Inferior parietal cortex (tissue), 1 donor: Measurements from ENCODE around the gene DHH.

ENCODE experiments used
- DNase-seq: peaks from one replicate; pipeline ENCODE4 v3.0.0-alpha.2; 2016; ENCODE audit errors: extremely low spot score

The DHH gene

GRCh38 chr12:49050507-49051372 lies 43.9 kb downstream of the DHH start:
- no peak for DNase-seq

DNA sequence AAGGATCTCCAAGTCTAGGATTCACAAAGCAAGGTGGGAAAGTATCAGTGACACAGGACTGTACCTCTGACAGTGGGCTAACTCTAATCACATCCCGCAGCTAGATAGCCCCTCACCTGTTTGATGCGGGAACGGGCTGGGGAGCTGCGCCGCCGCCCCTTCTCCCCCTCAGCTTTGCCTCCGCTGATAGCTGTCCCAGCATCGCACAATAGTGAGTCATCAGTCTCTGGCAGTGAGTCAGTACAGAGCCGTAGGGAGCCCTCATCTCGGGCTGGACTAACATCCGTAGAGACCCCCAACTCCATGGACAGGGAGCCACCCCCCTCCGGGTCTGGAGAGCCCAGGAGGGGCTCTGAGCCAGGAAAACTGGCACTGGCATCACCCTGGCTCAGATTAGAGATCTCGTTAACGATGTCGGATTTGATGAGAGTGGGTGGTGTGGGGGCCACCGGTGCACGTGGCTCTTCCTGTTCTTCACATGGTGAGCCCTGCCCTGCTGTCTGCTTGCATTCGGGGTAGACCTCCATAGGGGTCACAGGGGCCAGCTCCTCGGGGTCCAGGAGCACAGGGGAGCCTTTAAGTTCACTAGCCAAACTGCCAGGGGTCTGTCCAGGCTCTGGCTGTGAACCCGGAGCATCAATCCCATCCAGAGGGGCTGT lies 44.9 kb downstream of the DHH start:
- DNase-seq: no peak

DNA sequence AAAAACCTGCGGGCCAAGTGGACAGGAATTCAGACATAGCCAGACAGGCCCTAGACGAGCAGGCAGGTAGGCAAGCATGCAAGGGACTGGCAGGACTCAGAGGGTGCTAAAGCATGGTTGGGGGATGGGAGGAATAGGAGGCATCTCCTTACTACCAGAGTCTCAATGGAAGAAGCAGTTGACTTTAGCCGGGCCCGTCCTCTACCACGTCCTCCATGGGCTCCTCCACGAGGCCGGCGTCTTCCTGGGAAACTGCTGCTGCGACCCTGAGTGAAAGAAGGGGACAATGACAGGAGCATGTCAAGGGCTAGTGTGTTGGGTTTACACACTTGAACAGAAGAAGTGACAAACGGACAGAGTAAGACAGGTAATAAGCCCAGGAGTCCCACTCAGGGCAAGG lies 45.6 kb downstream of the DHH start:
- DNase-seq: no peak

DNA sequence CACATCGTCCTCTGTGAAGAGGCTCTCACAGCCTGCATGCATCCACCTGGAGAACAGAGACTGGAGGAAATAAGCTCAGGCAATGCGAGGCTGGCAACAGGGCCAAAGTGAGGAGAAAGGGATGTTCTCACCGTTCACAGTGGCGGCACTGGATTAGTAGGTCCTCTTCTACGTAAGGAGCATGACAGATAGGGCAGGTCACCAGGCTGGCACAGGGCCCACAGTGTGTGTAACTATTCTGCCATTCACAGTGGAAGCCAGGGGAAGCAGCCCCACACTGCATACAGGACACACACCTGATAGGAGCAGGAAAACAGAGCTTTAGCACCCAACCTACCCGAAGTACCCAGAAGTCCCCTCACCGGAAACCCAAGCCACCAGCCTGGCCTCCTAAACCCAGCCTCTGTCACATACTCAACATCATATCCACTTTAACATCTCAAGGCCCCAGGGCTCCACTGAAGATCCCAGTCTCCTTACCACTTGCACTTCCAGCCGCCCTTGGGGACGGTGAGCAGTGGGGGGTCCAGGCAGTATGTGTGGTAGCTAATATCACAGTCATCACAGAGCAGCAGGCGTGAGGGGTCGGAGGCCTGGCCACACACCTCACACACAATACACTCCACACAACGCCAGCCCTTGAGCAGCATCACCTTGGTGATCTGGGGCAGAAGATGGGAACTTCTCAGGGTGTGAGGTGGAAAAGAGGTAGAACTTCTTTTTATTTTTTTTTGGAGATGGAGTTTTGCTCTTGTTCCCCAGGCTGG lies 48.3 kb downstream of the DHH start:
- DNase-seq: no peak

DNA sequence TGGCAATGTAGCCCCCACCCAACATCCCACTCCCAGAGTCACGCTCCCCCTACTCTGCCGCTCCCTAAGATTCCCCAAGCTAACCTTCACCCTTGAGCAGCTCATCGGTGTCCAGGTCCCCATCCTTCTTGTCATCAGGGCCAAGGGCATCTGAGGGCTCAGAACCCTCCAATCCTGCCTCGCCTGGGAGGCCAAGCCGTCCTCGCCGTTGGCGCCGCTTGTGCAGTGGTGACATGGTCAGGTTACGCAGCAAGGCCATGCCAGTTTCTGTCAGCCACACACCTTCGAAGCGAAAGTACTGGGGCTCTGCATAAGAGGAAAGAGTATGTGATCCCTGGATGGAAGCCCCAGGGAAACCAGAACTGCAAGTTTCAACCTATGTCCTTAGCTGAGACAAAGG lies 49.9 kb downstream of the DHH start:
- DNase-seq: no peak

- DNase-seq: peak; percentile 50
These were observed 50.7 kb downstream of the DHH start for GRCh38 chr12:49043856-49044258.

- no peak for DNase-seq
These were observed 51.4 kb downstream of the DHH start for GRCh38 chr12:49043241-49043640.

GRCh38 chr12:49041881-49042484 lies 52.6 kb downstream of the DHH start:
- DNase-seq: no peak

- no peak for DNase-seq
These were observed 53.3 kb downstream of the DHH start for GRCh38 chr12:49041036-49041880.

DNA sequence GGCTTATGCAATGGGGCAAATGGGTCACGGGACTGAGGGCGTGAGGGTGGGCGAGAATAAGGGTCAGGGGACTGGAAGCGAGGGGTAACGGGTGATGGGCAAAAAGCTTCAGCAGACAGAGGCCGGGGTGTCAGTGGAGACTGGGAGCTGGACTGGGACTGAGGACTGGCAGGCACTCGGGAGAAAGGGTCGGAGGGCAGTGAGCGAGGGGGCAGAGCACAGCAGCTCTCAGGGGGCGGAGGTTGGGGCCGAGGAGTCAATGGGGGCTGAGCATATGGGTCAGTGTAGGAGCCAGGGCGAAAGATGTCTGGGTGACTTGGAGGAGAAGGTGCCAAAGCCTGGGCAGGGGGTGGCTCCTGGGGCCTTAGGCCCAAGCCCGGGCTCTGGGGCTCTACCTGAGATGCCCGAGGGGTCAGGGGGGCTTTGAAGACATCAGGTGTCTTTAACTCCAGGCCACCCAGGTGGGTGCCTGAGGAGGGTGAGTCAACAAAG lies 54.2 kb downstream of the DHH start:
- DNase-seq: no peak

- DNase-seq: no peak
These were observed 54.9 kb downstream of the DHH start for GRCh38 chr12:49039421-49040363.

DNA sequence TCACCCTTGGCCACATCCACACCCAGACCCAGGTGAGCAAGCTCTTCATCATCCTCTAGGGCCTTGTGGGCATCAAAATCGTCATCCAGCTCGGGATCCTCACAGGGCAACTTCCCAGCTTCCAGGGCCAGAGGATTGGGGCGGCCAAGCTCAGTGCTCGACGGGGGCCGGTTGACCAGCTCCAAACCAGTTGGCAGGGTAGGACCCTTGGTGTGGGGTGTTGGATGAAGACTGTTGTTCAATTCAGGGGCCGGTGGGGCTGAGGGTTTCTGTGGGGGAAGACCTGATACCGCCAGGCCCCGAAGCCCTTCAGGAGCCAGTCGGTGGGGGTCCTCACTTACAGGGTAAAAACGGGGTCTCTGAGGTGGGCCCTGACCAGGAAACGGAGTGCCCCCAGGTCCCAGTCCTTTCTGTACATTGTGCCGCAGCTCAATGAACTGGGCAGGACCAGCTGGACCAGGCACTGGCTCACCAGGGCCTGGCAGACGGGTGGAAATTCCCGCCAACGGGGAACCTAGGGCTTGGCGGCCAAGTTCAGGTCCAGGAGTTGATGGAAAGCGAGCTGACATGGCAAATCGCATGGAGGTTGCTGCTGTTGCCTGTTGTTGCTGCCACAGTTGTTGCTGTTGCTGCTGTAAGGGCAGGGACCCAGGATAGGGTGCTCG lies 56.2 kb downstream of the DHH start:
- DNase-seq: no peak

GRCh38 chr12:49037947-49038237 lies 56.7 kb downstream of the DHH start:
- DNase-seq: no peak

- DNase-seq: no peak
These were observed 57.3 kb downstream of the DHH start for GRCh38 chr12:49037111-49037946.
